ENCODE data around the gene RIT2.
"Not testable (repeated sequence)": the region's sequence is repeated elsewhere in the genome, so short reads cannot be mapped to it uniquely, and the experiment has no call there.

RIT2 gene

DNA sequence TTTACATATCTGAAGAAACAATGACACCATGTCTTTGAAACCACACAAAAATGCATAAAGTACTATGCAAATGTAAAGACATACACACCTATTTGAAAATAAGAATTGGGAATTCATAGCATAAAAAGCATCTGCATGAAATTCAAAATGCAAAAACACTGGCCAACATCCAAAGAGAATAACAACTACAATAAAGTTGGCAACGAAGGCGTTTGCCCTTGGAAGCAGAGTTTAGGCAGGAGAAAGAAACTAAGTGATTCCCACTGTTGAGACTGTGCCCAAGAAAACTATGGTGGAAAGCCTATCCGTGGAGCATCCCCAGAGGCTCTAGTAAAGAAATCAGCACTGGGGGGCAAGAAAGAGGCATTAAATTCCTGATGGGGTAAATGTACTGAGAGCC lies 292.8 kb downstream of the RIT2 start:
- DNase-seq = no peak

DNA sequence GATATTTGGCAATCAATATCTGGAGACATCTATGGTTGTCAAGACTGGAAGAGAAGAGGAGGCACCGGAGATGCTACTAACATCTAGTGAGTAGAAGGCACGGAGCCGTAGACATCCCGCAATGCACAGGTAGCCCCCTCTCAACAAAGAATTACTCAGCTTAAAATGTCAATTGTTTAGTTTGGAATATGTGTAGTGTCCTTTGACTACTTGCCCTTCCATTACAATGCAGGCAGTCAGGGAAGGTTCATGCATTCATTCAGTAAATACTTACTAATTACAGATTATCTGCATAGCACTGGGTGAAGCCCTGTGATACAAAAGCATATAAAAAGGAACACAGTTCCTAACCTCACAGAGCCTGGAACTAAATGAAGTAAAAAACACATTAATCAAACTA lies 294.0 kb downstream of the RIT2 start:
- no peak for DNase-seq

DNA sequence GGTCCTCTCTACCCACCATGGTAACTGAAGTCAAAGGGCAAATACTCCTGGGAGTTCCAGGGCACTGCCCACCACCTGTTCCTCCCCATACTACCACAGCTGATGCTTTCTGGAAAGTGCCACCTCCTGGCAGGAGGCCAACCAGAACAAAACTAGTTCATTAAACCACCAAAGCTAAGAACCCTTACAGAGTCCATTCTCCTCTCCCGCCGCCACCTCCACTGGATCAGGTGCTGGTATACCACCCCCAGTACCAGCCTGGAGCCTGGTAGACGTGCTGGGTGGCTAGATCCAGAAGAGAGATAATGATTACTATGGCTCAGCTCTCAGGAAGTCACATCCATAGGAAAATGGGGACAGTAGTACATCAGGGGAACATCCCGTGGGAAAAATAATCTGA lies 300.9 kb downstream of the RIT2 start:
- DNase-seq = no peak

DNA sequence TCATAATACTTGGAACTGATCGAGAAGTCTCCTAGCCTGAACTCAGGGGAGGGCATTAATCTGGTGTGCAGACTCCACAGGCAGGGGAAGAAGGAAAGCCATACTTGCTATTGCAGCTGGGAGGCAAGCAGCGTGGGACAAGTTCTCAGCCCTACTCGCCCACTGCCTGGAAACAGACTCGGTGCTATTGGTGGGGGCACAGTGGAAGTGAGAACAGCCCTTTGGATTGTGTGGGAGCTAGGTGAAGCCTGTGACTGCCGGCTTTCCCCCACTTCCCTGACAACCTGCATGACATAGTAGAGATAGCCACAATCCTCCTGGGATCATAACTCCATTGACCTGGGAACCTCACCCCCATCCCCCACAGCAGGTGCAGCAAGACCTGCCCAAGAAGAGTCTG lies 301.3 kb downstream of the RIT2 start:
- DNase-seq = no peak

DNA sequence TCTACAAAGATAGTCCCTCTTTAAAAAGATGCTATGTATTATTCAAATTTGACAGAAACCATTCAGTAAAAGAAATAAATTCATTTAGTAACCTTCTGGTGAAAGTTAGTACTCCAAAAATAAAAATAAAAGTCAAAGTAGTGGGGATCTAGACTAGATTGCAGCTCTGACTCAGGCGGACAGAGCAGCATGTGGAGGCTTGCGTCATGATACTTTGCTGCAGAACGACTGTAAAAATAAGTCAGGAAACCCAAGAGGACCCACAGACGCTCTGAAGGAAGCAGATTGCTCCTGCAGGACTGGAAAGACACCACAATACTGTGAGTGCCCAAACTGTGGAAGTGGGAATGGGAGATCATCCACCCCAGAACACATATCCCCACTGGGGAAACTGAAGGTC lies 301.9 kb downstream of the RIT2 start:
- DNase-seq = no peak

DNA sequence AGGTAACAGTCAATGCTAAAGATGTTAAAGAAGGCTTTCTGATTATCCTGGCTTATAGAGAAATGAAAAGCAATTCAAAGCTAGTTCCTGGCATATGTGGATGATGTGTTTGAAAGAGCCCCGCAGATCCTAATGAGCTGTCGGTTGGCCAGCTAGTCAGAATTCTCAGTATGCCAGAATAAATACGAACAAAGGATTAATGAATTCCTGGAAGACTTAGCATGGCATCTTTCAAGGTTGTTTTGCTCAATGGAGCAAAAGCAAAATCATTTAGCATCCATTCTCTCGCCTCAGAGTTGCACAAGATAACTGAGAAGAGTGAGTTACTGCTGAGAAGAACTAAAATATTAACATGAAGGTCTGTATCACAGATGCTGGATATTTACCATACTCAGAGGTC lies 307.6 kb downstream of the RIT2 start:
- no peak for DNase-seq

DNA sequence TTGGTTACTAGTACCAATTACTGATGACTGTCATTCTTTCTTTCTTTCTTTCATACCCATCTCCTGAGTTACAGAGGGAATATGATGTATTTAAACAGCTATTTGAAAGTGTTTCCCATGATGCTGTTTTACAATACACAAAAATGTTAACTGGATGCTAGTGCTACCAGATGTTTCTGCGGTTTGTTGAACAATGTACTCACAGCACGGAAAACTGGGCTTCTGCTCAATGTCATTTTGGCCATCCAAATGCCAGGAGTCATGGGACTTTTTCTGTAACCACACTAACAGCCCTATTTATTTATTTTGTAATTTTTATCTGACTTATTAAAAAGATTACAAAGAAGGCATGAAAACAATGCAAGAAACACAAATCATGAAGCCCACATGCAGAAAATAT lies 313.8 kb downstream of the RIT2 start:
- no peak for DNase-seq

DNA sequence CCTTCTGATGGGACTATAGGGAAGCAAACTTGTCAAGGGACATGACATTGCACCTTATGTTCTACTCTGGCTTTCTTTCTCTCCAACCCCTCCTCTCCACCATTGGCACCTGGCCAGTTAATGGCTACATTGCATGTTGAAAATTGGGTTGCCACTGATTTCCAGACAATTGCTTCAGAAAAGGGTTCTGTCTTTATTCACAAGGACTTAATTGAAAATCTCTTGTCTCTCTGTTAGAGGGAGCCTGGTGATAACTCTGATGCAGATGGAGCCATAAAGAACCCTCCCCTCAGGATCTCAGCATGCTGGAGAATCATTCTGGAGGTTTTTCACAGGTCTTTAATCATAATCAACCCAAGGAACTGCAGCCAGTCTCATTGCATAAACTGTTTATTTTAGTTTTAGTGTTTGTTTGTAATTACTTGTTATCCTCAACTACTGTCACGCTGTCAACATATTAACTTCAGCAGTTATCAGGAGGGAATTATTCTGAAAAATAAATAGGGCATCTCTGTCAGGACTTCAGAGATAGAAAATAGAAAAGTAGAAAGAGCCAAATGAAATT lies 316.8 kb downstream of the RIT2 start:
- DNase-seq = no peak

DNA sequence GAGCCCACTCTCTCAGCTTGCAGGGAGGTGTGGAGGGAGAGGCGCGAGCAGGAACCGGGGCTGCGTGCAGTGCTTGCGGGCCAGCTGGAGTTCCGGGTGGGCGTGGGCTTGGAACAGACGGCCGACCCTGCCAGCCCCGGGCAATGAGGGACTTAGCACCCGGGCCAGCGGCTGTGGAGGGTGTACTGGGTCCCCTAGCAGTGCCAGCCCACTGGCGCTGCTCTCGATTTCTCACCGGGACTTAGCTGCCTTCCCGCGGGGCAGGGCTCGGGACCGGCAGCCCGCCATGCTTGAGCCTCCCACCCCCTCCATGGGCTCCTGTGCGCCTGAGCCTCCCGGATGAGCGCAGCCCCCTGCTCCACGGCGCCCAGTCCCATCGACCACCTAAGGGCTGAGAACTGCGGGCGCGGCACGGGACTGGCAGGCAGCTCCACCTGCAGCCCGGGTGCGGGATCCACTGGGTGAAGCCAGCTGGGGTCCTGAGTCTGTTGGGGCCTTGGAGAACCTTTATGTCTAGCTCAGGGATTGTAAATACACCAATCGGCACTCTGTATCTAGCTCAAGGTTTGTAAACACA lies 320.2 kb downstream of the RIT2 start:
- DNase-seq = not testable (repeated sequence)

DNA sequence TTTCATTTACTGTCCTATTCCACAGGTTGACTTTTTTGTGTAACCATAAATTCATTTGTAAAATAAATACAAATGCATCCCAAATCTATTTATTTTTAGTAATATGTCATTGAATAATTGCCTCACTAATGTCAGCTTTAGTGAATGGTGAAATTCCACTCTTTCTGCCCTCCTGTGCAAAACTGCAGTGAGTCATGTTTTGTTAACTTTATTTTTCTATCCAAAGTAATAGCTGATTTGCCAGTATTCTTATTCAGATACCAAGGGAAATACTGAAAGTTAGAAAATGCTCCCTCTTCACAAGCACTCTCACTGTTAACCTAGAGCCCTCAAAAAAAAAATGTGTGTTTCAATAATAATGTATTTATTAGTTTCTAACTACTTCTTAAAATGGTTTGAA lies 322.8 kb downstream of the RIT2 start:
- DNase-seq = no peak

DNA sequence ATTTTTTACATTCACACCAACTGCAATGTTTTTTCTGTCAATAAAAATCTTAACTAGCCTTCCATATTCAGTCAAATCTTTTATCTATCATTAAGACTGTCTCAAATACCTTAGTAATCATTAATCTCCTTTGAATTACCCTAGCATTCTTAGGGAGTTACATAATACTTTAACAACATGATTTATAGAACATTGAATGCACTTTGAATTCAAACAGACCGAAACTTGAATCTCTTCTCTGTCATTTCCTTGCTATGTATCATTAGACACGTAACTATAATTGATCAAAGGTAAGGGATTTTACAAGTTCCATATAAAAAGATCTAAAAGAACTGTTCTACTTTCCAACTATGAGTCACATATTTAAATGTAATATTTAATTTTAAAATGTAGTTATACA lies 330.9 kb downstream of the RIT2 start:
- DNase-seq = no peak

DNA sequence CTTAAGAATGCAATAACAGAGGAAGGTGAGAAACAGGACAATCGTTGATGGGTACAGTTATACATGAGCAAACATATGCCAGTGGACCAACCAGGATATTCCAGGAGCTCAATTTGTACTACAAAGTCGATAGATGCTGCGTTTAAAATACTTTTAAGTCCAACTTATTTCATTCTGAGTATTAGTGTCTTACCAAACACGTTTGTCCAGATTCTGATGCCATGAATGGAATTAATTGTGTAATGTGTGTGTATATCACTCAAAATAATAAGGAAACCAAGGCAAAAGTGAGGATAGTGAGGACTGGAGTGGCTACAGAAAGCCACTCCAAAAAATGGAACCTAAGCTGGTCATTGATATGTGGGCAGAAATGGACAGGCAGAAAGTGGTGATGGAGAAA lies 332.6 kb downstream of the RIT2 start:
- DNase-seq = no peak

DNA sequence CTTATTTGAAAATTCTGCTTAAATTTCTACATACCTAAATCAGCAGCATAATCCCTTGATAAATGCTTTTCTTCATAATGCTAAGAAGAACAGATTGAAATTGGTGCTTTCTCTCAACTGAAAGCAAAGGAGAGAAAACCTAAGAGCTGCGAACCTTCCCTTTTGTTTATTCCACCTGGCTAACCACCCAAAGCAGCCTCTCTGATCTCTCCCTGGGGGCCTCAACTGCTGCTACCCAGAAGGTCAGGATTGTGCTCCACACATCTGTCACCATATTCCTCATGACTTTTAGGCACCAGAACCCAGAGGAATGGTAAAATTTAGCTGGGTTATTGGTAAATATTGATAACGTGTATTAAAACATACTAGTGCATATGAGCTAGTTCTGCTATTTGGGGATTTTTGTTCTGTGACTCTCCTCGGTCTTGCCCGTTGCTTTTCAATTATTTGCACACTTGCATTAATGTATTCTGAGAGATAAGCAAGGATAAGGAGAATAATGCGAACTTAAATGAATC lies 334.1 kb downstream of the RIT2 start:
- DNase-seq = no peak

DNA sequence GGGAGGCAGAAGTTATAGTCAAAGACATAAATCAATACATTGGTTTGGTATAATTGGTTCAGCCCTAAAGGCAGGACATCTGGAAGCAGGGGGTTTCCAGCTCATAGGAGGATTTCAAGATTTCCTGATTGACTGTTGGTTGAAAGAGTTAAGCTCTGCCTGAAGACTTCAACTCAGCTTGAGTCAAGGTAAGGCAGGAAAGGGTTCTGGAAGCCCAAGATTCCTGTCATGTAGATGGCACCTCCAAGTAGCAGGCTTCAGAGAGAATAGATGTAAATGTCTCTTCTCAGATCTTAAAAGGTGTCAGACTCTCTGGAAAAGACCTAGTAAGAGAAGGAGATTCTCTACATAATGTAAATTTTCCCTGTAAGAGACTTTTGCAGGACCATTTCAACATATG lies 335.3 kb downstream of the RIT2 start:
- no peak for DNase-seq

DNA sequence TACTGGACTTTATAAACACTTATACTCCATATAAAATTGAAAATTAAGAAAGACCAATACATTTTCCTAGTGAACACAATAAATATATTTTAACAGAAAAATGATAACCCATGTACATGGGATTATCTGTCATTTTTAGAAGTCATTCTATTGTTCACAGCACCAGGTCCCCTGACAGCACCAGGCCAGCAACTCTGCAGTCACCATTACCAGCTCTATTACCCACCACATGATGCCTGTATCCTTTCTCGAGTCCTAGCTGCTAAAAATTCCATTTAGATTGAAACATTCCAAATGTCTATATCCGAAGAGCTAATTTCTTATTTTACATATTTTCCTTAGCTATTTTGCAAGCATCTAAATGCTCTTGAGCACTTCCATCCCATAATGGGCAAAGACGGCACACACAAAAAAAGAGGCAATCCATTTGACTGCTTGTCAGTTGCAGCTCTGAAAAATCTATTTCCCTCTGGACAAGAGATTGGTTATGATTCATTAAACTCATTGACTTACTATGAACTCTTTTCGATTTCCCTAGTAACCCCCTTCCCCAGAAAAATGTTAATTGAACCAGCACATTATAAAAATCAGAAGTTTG lies 336.9 kb downstream of the RIT2 start:
- no peak for DNase-seq

DNA sequence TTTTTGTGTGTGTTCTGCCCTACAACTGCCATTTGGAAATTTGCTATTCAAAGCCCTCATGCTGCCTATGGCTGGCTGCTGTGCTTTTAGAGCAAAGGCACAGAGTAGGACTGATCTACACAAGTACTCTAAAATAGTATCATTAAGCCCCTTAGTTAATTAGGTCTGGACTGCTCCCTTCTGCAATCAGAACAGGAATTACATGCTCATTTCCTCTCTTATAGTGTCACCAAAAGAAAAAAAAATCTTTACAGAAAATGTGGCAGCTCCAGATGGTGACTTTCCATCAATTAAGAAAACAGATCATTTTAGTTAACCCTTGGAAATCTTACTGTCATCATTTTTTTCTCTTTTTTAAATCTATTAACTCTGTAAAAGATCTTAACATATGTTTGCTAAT lies 337.5 kb downstream of the RIT2 start:
- no peak for DNase-seq

DNA sequence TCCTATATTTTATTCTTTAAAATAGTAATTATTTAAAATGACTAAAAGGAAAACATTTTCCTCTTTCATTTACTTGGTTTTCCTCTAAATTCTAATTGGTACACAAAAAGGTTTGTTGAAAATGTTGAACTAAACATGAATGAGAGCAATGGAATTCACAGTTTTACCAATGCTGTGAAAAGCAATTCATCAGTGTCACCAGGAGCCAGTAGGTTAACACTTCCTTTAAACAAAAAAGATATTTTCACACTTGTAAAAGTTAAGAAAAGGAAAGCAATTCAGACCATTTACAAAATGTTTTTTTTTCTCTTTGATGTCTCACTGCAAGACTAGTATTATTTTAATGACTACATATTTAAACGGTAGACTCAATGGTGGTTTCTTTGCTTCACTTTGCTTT lies 341.6 kb downstream of the RIT2 start:
- DNase-seq = no peak

DNA sequence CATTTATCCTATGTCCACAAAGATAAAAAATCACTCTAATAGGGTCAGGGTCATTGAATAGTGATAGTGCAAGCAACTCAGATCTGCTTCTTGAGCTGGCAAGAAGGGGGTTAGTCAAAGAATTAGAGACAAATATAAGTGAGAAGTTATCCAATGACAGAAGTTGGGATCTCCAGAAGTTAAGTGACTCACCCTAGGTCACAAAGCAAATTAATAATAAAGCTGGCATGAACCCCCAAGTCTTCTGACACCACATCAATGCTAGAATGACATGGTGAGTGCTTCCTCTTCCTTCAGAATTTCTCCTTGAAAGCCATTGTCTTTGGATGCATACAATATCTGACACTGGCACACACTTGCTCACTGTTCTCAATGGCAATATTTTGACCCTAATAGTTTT lies 343.5 kb downstream of the RIT2 start:
- no peak for DNase-seq

DNA sequence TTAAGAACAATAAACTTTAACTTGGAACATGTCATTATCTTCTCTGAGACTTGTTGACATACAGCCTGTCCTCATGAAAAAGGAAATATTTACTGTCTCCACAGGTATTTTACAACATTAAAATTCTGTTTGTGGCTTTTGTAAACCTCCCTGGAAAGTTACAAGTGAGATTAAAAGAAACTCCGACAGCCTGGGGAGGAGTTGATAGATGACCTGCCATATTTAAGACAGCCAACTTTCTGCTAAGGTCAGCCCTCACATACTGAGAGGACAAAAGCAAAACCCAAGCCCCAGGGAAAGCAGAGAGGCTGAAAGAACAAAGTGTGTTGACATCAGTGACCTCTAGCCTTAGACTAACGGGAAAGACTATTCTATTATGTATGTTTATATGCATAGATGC lies 350.2 kb downstream of the RIT2 start:
- DNase-seq = no peak

DNA sequence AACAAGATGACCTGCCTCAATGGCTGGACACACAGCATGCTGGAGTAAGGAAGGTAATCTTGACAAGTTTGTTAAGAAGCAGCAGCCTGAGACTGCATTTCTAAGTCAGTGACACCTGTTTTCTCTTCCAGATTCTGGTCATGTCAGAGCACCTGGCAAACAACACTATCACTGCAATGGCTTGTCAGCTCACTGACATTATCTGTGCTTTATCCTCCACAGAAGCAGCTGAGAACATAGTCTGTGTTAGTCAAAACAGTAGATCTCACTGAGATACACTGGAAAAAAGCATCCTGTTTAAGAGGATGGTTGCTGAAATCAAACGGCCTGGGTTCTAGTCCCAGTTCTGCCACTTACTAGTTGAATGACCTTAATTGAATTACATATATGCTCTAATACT lies 355.2 kb downstream of the RIT2 start:
- DNase-seq = no peak

DNA sequence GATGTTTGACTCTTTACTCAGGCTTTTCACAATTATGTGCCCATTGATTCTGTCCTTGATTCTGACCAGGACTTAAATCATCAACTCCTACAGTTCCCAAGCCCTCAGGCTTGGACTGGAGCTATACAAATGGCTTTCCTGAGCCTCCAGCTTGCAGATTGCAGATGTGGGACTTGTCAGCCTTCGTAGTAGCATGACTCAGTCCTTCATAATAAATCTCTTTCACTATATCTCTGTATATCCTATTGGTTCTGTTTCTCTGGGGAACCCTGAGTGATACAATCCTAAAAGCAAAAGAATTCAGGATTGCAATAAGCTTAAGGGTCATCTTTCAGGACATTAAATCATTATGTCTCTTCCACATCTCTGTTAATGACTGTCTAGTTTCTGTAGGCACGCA lies 356.6 kb downstream of the RIT2 start:
- DNase-seq = no peak

DNA sequence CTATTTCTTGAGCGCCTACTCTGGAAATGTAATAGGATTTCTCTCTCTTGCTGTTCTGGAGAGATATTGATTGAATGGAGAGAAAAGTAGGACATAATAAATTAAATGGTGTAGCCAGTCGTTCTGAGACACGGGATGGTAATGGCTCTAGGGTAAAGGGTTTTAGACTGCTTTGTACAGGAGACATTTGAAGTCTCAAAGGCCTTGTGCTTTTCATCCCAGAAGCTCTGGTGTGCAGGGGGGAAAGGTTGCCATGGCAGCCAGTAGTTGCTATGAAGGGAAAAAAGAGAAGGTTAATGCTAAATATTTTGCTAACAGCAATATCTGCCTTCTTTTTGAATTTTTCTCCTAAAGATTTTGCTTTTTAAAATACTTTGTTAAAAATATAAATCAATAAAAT lies 359.3 kb downstream of the RIT2 start:
- DNase-seq = no peak

DNA sequence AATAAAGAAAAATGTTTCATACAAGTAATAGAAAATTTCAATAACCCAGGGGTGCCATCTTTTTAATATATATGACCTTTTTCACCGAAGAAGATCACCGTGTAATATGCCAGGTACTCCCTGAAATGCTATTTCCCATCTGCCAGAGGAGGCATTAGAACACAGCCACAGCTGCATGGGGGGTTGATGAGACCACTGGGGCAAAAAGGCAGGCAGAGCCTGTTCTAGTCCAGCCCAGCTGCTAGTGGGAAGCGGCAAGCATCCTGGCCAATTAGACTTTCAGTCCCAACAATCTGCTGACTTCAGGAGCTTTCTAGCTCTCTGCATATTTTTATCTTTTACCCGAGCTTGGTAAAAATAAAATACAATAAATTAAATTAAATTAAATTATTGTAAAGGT lies 362.6 kb downstream of the RIT2 start:
- no peak for DNase-seq

DNA sequence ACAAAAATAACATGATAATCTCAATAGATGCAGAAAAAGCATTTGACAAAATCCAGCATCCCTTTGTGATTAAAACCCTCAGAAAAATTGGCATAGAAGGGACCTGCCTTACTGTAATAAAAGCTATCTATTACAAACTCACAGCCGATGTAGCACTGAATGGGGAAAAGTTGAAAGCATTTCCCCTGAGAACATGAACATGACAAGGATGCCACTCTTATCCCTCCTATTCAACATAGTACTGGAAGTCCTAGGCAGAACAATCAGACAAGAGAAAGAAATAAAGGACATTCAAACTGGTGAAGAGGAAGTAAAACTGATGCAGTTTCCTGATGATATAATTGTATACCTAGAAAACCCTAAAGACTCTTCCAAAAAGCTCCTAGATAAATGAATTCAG lies 368.7 kb downstream of the RIT2 start:
- no peak for DNase-seq

DNA sequence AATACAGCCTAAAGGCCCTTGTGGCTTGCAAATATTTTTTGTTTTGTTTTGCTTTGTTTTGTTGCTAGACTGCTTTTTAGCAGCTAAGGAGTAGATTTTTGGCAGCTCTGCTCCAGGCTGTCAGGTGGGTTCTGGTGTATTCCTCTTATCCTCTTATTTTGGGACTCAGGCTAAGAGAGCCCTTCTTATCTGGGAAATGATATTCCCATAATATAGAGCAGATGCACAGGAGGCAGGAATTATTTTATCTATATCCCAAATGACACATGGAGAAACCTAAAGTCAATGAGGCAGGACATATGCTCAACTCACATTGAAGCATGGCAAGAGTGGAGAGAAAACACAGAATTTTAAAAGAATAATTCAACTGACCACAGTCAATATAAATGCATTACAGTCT lies 369.6 kb downstream of the RIT2 start:
- no peak for DNase-seq

All from 8988T (cell line).